GM23338 (cell line): ENCODE results near the gene CCDC74B.

Source experiments
- EZH2 ChIP-seq: fragments of 200-600 bp; sonication (generic); IDR thresholded peaks from one replicate; pipeline ENCODE4 v1.8.0; 2017; ENCODE audit warnings: antibody characterized with exemption, mild to moderate bottlenecking, low read depth; ENCODE audit not compliant: unreplicated experiment
- EZH2phosphoT487 ChIP-seq: fragments of 200-600 bp; sonication (generic); IDR thresholded peaks from one replicate; pipeline ENCODE4 v1.8.1; 2018; ENCODE audit warnings: antibody characterized with exemption; ENCODE audit not compliant: unreplicated experiment
- POLR2AphosphoS5 ChIP-seq: IDR thresholded peaks from 2 replicates; pipeline ENCODE4 v1.6.1; 2016; ENCODE audit warnings: antibody characterized with exemption, low read depth
- TF ChIP-seq, protein P1 (sequence below), 2 experiments: fragments of 200-600 bp in 1 of 2; sonication (generic) in 1 of 2; conservative IDR thresholded peaks; 2 replicates each; pipeline versions ENCODE4 v1.5.1 to v1.6.1; 2016 to 2017; ENCODE audit warnings: antibody characterized with exemption in 2 of 2, low read depth in 2 of 2, mild to moderate bottlenecking in 2 of 2, moderate library complexity in 1 of 2

DNA sequence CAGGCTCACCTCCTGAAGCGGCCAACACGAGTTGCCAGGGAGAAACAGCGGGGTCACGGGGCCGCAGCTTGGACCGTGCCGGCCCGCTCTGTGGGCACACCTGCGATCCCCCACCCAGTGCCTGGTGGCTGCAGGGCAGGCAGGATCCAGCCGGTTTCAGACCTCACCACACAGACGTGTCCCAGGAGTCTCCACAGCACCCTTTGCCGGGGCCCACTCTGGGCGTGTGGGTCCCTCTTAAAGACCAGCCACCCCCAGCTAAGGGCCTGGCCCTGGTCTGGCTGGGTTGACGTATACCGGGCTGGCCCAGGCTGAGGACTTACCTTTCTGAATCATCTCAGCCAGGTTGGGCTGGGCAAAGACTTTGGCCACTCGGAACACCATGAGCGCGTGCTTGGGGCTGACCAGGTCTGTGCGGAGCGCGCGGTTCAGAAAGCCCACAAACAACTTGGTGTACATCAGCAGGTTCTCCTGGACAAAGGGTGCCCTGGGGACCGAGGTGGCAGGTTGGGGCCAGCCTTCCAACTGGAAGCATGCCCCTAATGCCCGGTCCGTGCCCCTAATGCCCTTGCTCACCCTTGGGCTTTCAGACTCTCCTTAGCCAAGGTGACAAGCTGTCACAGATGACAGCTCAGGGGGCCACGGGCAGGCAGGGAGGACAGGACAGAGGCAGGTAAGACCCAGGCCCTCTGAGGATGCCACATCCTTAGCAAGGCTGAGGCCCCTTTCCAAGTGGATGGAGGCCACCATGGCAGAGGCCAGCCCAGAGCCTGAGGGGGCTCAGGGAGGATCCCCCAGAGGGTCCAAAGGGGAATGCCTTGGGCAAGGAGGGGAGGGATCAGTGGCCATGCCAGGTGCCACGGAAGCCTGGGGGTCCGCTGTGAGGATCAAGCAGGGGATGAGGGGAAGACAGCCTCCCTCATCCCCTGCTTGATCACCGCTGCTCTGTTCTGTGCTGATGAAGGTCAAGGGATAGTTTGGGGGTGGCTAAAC is 10.2 kb upstream of the CCDC74B start:
- TF ChIP-seq, protein P1, sequence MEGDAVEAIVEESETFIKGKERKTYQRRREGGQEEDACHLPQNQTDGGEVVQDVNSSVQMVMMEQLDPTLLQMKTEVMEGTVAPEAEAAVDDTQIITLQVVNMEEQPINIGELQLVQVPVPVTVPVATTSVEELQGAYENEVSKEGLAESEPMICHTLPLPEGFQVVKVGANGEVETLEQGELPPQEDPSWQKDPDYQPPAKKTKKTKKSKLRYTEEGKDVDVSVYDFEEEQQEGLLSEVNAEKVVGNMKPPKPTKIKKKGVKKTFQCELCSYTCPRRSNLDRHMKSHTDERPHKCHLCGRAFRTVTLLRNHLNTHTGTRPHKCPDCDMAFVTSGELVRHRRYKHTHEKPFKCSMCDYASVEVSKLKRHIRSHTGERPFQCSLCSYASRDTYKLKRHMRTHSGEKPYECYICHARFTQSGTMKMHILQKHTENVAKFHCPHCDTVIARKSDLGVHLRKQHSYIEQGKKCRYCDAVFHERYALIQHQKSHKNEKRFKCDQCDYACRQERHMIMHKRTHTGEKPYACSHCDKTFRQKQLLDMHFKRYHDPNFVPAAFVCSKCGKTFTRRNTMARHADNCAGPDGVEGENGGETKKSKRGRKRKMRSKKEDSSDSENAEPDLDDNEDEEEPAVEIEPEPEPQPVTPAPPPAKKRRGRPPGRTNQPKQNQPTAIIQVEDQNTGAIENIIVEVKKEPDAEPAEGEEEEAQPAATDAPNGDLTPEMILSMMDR (conservative IDR thresholded peaks at IDR 0.05; ENCODE audit: low read depth in 2 of 2) = no peak
- TF ChIP-seq EZH2phosphoT487 (no peak), POLR2AphosphoS5 (no peak), EZH2 (no peak)
